ENCODE measurements around the gene TBC1D30.
A peak's percentile ranks its signal among the peaks of the same experiment; 100 is the strongest.

TBC1D30 gene

DNA sequence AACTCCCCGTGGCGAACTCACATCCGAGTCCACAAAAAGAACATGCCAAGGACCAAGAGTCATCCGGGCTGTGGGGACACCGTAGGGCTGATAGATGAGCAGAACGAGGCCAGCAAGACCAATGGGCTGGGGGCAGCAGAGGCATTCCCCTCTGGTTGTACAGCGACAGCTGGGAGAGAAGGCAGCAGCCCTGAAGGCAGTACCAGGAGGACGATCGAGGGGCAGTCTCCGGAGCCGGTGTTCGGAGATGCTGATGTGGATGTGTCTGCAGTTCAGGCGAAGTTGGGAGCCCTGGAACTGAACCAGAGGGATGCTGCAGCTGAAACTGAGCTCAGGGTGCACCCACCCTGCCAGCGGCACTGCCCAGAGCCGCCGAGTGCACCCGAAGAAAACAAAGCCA is 50.7 kb downstream of the TBC1D30 start:
- no peak for DNase-seq

DNA sequence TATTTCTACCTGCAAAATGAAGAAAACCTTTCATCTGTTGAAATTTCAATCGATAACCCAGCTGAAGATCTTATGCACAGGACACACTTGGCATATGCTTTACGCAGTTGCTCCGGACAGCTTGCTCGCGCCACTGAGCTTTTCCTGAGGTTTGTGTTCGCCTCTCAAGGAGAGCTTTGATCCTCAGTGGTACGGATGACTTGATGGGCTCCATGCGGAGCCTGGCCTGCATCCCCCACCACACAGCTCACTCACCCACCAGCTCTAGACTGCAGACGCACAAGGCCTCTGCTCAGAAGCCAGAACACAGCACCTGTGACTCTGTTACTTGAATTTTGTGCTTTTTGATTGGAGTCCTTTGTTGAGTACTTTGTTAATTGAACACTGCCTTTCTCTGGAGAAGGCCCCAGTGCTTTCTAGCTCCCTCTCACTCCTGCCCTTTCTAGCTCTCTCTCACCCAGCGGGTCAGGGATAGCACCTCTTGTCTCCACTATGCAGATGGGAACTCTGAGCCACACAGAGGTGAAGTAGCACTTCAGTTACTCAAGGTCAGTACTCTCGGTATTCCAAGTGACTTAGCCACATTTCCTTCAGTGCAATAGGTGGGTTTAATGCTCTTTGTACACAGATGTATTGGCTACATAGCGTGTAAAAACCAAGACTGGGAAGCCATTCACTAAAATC is 52.1 kb downstream of the TBC1D30 start:
- no peak for DNase-seq

DNA sequence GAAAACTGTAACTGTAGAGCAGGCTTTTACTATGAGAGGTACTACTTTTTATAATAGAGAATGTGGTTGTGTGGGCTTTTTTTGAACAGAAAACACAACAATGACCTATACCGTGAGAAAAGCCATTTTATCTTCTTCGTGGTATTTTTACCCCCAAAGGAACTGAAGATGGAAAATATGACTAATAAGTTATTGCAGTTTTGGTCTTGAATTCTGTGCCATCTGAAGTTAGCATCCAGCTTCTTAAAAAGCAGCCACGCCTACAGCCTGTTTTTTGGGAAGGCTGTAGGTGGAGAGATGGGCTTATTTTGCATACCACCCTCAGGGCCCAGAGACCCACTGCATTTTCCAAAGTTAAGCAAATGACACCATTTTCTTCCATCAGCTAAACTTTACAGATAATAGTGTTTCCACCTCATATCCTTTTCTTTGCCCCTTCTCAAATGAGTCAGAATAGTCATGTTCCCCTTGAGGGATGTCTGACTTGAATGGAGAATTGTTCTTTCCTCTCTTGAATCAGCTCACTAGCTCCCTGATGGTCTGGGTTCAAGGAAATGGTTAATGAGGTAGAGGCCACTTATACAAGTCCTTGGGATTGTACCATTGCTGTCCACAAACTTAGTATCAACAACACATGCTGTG is 53.0 kb downstream of the TBC1D30 start:
- DNase-seq: peak; percentile 50

DNA sequence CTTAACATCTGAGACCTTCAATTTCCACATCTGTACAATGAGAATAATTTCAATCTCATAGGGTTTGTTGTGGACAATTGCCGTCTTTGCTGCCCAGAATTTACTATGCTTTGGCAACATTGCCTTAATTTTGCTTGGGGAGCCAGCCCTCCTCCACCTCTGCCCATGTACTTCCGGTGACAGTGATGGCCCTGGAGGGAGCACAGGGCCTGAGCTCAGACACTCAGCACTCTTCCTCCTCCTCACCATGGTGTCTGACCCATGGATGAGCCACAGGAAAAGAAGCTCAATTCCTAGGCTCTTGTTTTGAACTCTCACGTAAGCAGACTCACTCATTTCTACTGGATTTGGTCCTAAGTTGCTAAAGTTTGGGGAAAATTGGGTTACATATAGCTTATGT is 58.2 kb downstream of the TBC1D30 start:
- DNase-seq: no peak

DNA sequence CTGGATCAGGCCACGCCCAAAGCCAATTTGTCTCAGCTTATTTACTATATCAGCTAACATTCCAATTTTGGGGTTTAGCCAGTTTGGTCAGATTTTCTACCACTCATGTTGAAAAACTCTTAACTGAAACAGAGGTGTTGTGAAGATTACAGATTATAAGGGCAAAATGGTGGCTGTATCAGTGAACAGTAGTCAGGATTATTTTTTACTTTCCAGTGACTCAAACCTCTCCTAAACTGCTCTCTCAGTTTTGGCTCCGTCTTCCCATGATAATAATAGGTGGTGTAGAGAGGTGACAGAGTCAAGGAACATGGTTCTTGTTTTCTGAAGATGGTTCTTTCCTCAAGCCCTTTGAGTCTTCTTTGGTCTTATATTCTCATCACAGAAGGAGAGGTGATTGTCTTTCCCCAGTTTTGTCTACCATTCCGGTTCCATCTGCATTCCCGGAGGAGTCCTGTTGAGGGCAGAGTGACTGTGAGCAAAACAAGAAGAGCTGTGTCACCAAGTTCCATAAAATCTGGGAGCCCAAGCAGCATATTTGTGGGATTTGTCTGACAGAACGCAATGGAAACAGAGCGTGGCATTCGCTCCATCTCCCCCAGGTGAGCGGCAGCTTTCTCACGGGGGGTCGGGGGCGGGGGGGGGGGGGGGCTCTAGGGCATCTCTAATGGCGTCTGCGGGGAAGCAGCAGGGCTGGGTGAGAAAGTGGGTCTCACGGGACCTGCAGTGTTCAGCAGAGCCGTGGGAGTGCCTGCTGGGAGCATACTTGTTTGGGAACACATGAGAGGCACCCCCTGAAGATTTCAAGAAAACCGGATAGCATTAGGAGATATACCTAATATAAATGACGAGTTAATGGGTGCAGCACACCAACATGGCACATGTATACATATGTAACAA is 59.1 kb downstream of the TBC1D30 start:
- peak; percentile 22 for DNase-seq

DNA sequence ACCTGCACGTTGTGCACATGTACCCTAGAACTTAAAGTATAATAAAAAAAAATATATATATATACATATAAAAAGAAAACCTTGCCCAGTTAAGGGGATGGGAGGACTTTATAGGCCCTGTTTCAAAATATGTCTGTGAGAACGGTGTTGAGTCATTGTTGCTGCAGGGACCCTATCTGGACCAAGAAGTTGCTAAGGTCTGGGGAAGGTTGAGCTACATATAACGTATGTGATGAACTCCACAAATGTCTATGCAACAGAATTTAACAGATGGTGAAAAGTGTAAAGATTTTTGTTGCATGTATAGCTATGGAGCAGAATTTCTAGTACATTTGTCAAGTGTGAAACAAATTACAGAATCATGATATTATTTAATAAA is 59.7 kb downstream of the TBC1D30 start:
- no peak for DNase-seq

DNA sequence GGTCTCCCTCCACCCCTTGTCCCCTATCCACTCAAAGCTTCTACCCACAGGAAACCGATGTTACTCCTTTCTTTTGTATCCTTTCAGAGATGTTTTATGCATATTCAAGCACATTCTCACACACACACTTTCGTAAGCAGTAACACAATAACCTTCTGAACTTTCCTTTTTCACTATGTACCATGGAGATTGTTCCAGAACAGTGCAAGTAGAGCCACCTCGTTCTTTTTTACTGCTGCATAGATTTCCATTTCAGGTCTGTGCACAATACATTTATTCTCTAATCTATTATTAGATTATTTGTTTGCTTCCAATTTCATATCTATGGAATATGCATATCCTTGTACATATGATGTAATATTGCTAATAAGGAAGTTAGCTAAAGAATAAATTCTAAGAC is 60.3 kb downstream of the TBC1D30 start:
- no peak for DNase-seq

DNA sequence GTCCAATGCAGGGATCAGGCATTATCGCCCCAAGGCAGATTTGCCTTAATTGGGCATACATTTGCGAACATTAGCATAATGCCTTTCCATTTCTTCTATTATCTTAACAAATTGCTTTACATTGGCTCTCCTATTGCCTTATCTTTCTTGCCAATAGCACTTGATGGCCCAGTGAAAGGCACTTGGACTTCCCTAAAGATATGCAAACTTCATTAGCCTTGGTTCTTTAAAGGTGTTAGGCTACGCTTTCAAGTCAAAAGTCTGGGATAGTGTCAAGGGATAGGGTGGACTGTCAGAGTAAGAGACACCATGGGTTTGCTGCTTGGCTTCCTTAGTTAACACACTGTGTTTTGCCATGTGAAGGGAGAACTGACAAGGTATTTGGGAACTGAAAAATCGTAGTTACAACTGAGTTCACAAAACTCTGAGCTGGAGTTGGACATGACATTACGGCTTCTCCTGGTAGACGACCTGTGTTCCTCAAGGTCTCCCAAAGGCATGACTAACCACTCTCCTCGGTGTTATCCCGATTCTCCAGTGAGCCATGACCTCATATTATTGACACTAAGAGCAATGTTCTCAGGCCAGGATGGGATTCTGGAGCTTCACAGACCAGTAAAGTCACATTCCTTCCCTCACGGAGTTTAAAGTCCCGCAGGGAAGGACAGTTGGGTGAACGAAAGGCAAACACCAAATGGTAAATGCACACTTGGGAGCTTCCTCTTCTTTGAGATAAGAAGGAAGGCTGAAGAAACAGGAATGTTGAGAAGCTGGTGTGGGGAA is 65.2 kb downstream of the TBC1D30 start:
- no peak for DNase-seq

DNA sequence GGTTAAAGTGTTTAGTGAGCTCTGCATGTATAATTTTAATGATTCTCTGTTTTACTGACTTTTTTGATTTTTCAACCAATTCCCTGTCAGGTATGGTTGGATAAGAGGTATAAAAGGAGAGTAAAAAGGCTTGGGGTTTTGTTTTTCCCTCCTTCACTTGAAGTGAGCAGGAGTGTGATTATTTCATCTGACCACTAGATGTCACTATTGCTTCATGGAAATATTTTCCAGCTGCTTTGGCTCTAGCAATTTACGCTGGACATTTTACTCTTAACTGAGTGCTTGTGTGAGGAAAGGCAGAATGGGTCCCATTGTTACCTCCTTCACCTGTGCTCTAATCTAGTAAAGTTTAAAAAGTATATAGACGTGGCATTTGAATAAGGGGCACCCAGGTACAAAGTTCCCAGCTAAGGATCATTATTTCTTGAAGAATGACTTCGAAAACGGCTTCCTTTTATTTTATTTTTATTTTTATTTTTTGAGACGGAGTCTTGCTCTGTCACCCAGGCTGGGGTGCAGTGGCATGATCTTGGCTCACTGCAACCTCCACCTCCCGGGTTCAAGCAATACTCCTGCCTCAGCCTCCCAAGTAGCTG is 66.5 kb downstream of the TBC1D30 start:
- DNase-seq: peak; percentile 63

DNA sequence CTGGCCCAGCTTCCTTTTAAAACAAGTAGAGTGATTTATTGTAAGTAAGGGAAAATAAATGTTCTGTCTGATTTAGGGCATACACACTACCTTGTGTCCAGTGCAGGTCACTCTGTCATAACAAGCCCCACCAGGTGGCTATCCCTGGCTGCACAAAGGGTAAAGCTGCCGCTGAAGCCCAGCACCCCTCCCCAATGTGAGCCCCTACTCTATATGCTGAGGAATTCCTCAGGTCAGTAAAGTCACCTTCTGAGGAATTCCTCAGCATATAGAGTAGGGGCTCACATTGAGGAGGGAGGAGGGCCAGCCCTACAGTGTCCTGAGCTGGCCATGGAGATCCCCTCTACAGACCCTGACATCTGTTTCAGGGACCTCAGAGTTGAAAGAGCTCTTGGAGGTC is 67.2 kb downstream of the TBC1D30 start:
- no peak for DNase-seq

DNA sequence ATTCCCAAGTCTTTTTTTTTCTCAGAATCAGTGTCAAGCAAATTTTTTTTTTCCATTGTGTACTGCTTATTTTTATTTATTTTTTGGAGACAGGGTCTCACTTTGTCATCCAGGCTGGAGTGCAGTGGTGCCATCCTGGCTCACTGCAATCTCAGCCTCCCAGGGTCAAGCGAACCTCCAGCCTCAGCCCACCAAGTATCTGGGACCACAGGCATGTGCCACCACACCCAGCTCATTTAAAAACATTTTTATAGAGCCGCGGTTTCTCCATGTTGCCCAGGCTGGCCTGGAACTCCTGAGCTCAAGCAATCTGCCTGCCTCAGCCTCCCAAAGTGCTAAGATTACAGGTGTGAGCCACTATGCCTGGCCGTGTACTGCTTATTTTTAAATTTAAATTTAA is 68.1 kb downstream of the TBC1D30 start:
- DNase-seq: no peak

DNA sequence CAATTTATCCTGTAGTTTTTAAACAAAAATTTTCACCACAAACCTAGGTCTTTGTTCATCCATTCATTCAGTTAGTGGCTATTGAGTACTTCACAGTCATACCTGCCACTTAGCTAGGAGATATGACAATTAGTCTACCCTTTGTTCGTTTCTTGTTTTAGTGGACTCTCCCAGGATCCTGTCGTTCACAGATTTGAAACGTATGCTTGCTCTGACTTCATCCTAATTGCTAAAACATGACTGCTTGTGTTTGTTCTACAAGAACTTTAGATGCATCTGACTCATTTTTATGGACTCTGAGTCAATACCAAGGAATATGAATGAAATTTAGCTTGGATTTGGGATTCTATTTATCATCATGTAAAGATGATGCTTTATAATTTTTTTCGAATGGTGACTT is 69.5 kb downstream of the TBC1D30 start:
- DNase-seq: peak; percentile 23

DNA sequence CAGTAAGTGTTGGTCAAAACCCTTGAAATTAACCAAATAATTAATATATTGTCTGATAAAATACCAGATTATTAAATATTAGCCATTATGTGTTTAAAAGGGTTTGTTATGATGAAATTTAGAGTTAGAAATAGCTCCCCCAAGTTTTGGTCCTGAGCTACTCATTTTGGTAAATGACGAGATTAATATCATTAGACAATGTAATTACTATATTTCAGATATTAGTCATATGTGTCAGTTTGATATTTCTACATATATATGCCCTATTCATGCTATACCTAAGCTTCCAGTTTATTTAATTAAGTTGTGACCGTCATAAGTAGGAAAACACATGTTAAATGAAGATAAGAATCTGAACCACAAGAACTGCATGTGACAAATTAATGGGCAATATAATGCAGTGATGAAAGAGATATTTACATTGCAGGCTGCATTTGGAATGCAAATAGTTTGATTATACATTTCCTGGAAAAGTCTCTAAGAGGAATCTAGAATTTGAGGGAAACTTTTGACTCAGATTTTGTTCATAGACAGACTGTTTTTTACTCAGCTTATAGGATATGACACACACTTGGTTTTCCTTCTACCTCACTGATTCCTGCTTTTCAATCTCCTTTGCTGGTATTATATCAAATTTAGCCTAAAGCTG is 70.5 kb downstream of the TBC1D30 start:
- peak; percentile 34 for DNase-seq

DNA sequence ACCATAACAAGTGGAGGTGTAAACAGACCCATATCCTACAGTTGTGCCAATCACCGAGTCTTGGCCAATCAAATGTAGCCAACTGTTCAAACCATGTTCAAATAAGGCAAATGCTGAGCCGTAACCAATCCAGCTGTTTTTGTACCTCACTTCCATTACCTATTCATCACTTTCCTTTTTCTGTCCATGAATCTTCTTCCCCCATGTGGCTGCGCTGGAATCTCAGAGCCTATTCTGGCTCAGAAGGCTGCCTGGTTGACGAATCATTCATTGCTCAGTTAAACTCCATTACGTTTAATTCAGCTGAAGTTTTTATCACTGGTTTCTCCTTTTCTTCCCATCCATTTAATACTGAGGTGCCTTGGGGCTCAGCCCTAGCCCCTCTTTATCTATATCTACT is 71.1 kb downstream of the TBC1D30 start:
- DNase-seq: no peak

DNA sequence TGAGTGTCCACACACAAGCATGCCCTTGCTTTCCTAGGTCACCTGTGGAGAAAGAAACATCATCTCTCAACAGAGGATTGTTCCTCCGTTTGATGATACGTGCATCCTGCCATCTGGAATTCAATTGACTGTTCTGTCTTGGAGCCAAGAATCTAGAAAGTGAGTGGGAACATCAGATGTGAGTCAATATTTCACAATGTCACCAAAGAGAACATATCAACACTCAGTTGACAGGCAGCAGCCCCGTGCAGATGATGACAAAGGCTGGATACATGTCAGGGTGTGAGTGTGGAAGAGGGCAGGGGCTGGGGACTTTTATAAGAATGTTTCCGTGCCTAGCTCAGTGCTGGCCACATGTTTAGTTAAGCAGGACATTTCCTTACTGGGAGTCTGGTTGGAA is 76.1 kb downstream of the TBC1D30 start:
- no peak for DNase-seq

DNA sequence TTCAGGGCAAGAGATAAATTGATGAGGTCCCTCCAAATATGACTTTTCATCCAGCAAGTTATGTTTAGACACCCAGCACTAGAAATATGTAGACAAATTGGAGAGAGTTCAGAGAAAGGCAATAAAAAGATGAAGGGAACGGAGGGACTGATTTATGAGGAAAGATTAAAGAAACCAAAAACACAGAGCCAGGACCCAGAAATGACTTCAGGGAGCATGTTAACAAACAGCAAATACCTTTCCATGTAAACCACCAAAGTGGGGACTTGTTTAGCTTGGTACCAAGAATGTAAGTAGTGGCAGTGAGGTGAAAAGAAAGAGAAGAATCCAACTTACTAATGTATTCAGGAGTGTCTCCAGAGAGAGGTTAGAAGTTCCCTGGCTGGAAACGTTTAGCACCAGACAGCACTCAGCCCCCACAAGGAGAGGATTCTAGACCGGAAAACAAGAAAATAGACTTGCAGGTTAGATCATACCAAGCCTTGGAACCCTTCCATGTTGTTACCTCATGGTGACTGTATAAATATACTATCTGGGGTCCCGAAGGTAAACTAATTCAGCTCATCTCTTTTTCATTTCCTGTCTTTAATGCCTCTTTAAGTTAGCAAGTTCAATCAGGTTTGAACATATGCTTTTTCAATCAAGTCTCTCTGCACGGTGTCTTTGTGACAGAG is 79.2 kb downstream of the TBC1D30 start:
- DNase-seq: no peak

DNA sequence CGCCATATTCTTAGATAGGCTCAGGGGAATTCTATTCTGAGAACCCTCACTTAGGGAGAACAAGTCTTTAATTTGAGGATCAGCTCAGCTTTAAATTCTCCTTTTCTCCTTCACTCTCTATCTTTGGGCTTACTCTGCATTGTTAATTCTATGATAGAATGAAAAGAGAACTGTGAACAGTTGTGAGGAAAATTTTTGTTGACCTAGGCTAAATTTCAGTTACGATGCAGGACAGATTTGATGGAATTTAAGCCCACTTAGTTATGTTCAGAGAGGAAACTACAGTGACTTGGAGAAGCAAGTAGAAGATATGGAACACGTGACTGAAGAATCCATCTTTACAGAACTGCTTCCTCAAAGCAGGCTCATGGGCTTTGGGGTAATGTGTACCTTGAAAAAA is 82.7 kb downstream of the TBC1D30 start:
- no peak for DNase-seq

DNA sequence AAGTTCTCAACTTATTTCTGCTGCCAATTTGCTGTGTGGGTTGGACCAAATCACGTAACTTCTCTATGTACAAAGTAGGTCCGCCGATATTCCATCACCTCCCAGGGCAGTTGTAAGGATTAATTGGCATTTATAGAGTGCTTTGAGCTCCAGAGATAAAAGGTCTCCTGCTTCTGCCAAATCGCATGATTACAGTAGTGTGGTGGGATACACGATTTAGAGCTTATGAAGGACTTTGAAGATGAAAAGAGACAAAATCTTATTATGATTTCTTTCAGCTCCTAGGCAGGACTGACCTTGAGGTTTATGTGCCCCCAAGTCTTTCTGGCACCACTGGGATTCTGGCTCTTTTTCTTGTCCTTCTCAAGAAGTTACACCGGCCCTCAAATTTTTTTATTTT is 84.7 kb downstream of the TBC1D30 start:
- no peak for DNase-seq

DNA sequence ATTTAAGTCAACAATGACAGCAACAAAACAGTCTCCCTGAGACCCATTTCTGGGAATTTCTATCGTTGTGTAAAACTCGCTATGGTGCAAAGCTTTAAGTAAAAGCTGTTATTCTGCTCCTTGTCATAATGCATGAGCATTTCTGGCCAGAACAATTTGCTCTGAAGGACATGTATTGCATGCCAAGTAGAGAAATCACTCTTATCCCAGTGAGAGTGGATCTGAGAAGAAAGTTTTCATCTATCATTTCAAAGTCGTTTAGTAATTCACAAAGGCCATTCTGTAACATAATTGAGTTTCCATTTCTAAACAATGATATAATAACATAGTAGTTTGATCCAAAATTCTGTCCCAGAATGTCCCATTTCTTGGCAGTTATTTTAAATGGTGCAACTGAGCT is 86.6 kb downstream of the TBC1D30 start:
- DNase-seq: no peak

DNA sequence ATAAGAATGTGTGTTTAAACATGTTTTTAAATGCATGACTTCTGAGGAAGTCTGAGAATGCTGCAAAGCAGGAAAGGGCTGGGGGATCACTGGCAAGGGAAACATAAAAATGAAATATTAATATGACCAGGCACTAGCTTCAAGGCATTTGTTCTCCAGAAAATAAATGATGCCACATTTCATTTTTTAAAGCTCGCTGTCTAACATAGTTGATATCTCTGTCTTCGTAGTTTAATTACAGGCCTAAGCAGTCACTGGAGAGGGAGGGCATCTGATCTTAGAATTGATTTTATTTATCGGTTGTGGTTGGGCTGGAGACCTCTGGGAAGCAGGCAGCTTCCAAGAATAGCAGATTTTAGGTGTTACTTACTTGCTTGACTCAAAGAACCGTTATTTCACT is 87.5 kb downstream of the TBC1D30 start:
- DNase-seq: no peak

DNA sequence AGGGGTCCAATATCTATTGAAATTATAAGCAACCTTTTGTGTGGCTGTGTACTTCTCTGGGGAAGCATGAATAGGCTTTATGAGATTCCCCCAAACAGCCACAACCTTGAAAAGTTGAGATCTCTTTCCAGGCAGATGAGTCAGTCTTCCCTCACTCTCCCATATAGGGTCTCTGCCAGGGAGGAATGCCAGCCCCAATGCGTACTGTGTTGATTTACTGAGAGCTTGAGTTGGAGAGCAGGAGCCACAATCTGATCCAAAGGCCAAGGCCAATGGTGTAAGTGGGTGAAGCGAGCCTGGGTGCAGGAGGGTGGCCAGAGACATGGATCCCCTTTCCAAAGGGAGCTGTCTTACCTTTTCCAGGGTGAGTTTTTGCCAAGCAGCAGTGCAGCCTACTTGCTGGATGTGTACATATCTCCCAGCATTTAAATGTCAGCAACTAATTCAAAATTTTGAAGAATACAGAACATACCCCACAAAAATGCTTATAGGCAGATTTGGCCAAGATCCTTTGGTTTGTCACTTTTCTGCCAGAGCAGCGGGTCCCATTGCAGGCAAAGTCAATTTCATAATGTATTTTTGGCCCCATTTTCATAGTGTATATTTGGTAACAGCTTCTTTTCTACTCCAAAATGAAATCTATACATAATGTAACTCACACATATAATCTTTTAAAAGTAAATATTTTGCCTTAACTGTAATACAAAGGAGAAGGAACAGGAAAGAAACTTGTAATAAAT is 88.2 kb downstream of the TBC1D30 start:
- DNase-seq: no peak
